Ectodermal cell (in vitro differentiated cells): ENCODE measurements around the gene CDK5RAP2.
"Not testable (repeated sequence)": the region's sequence is repeated elsewhere in the genome, so short reads cannot be mapped to it uniquely, and the experiment has no call there.

Experiments used
- H3K27ac ChIP-seq: 2 replicates; pipeline ENCODE4 v1.7.0; 2013; ENCODE audit warnings: mild to moderate bottlenecking, low read depth, low read length; ENCODE audit not compliant: insufficient read depth, poor library complexity, severe bottlenecking
- H3K27me3 ChIP-seq: 2 replicates; pipeline ENCODE4 v1.7.0; 2013; ENCODE audit warnings: mild to moderate bottlenecking, low read length; ENCODE audit not compliant: insufficient read depth, control insufficient read depth, poor library complexity, severe bottlenecking
- H3K36me3 ChIP-seq: one replicate; pipeline ENCODE4 v1.7.0; 2013; ENCODE audit warnings: low read length; ENCODE audit not compliant: control insufficient read depth, insufficient read depth
- H3K4me1 ChIP-seq: one replicate; pipeline ENCODE4 v1.7.0; 2013; ENCODE audit warnings: low read length; ENCODE audit not compliant: control insufficient read depth, insufficient read depth
- H3K4me3 ChIP-seq: 2 replicates; pipeline ENCODE4 v1.7.0; 2013; ENCODE audit warnings: low read depth, low read length, control low read depth; ENCODE audit not compliant: insufficient read depth
- H3K9me3 ChIP-seq: 2 replicates; pipeline ENCODE4 v1.7.0; 2013; ENCODE audit warnings: mild to moderate bottlenecking, low read length, moderate library complexity; ENCODE audit not compliant: control insufficient read depth
- WGBS, 2 experiments: methylation state at CpG; one replicate each; pipeline ENCODE4 v1.1.7; 2013; ENCODE audit warnings: missing lambda C conversion rate in 2 of 2; 5-methylcytosine and 5-hydroxymethylcytosine counted together

The CDK5RAP2 gene

DNA sequence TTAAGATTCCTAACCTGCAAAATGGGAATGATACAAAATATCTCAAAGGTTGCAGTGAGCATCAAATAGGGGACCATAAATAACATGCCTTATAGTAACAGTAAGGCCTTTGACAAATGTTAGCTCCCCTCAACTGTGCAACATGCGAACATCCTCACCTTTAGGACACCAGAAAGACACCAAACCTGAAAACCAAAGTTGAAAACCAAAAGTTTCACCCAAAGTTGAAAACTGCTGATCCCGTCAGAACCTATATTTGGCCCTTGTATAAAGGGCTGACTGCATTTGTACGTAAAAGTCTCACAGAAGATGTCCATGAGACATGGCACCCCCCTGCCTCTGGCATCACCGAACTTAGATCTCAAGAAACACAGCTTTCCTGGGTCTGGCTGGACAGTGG lies 12.1 kb downstream of the CDK5RAP2 start:
- Histone ChIP-seq H3K27ac (no peak overlapping the region), H3K36me3 (peaks cover 45% of the 10 kb centered on the region), H3K4me3 (no peak overlapping the region), H3K27me3 (no peaks in the 10 kb centered on the region), H3K4me1 (no peaks in the 10 kb centered on the region), H3K9me3 (no peaks in the 10 kb centered on the region)
- WGBS, 2 experiments: 91 to 94% methylated on average over 4 of the region's 4 CpGs

DNA sequence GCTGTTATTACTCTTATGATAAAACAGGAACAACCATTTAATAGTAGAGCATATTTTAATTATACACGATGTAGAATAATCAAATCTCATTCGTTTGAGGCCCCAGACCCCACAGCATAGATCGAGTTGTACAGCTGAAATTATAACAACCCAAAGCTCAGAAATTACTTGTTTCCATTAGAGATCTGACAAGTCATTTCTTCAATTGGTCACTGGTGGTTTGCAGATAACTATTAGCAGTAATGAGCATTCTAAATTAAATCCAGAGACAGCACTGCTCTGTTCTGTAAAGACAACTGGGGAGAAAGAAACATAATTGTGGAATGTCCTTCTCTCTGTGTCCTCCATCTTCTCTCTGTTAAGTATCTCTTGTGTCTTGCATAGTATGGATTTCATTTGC lies 12.9 kb downstream of the CDK5RAP2 start:
- H3K27ac ChIP-seq: no peak overlapping the region
- no peak overlapping the region for H3K4me3 ChIP-seq
- H3K9me3 ChIP-seq: no peaks in the 10 kb centered on the region
- 93 to 100% methylated on average over 3 of the region's 3 CpGs for WGBS, 2 experiments
- H3K4me1 ChIP-seq: no peaks in the 10 kb centered on the region
- peaks cover 45% of the 10 kb centered on the region for H3K36me3 ChIP-seq
- H3K27me3 ChIP-seq: no peaks in the 10 kb centered on the region

DNA sequence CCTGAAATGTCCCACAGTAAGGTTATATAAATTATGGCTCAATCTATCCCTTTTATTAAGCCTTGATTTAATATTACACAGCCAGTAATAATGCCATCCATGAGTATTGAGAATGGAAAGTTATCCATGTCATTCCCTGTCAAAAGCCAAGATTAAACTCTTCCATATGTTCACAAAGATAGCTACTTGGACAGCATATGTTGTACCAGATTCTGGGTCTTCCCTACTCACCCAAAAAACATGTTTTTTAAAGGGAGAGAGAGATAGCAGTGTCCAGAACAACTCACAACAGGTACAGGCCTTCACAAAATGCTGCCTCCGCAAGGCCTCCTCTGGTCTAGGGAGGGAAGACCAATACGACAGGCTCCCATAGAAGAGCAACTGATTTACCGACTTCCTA lies 15.4 kb downstream of the CDK5RAP2 start:
- Histone ChIP-seq H3K4me1 (no peaks in the 10 kb centered on the region), H3K4me3 (no peak overlapping the region), H3K9me3 (no peaks in the 10 kb centered on the region), H3K27me3 (no peaks in the 10 kb centered on the region), H3K36me3 (peaks cover 22% of the 10 kb centered on the region), H3K27ac (no peak overlapping the region)
- WGBS, 2 experiments: 96 to 97% methylated on average over 3 of the region's 3 CpGs

DNA sequence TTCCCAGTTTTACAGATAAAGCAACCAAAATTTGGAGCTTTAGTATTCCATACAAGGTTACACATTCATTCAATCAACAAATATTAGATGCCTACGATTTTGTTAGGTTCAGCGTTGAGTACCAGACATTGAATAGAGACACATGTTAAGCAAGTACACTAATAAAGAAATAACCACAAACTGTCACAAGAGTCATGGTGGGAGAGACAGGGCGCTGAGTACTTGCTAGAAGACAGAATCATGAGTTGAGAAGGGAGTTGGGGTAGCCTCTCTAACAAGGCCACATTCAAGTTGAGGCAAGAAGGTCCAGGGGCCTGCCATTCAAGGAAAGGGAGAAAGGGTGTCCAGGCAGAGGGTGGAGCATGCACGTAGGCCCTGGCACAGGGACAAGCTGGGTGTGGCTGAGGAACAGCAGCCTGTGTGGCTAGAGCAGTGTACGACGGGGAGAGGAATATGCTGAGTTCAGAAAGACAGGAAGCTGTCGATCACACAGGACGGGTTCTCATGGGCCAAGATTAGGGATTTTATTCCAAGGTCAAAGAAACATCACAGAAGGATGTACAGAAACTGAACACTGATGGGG lies 17.0 kb downstream of the CDK5RAP2 start:
- no peak overlapping the region for H3K27ac ChIP-seq
- H3K4me3 ChIP-seq: no peak overlapping the region
- H3K27me3 ChIP-seq: no peaks in the 10 kb centered on the region
- H3K9me3 ChIP-seq: no peaks in the 10 kb centered on the region
- 95 to 96% methylated on average over 8 of the region's 8 CpGs for WGBS, 2 experiments
- no peaks in the 10 kb centered on the region for H3K4me1 ChIP-seq
- peaks cover 6% of the 10 kb centered on the region for H3K36me3 ChIP-seq

DNA sequence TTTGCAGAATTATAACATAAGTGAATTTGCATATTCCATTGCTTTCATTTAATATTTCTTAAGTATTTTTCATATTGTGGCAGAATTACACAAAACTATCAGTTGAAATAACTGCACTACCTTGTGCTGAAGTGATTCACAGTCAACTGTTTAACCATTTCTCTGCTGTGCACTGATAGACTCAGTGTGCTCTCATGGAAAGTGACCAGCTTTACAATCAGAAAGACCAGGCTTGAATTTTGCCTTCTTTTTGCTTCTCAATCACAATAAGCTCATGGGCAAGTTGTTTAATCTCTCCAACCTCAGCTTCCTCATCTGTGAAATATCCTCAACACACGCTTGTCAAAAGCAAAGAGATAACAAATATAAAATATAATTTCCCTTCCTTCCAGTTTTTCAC lies 18.3 kb downstream of the CDK5RAP2 start:
- H3K4me1 ChIP-seq: no peaks in the 10 kb centered on the region
- peaks cover 4% of the 10 kb centered on the region for H3K36me3 ChIP-seq
- no peak overlapping the region for H3K4me3 ChIP-seq
- no peaks in the 10 kb centered on the region for H3K27me3 ChIP-seq
- 90 to 95% methylated on average over 1 of the region's 1 CpG for WGBS, 2 experiments
- H3K27ac ChIP-seq: no peak overlapping the region
- H3K9me3 ChIP-seq: no peaks in the 10 kb centered on the region

DNA sequence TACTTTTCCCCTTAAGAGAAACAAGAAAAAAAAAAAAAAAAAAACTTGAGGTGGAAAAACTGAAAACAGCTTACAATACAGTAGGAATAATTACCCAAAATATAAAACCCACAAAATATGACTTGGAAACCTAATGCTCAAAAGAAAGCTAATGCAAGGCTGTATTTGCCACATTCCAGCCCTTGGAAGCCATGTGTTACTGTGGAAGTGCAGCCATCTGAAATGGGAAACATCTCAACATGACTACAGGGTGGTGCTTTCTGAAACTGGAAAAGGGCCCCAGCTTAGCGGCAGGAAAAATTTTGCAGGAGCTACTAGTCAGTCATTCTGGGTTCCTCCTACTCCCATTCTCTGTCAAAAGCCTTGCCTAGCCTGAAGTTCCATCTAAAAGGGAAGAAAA lies 20.4 kb downstream of the CDK5RAP2 start:
- Histone ChIP-seq H3K4me1 (no peaks in the 10 kb centered on the region), H3K27me3 (no peaks in the 10 kb centered on the region), H3K36me3 (peaks cover 4% of the 10 kb centered on the region), H3K4me3 (no peak overlapping the region), H3K9me3 (no peaks in the 10 kb centered on the region), H3K27ac (no peak overlapping the region)
- WGBS, 2 experiments: 98 to 100% methylated on average over 1 of the region's 1 CpG

DNA sequence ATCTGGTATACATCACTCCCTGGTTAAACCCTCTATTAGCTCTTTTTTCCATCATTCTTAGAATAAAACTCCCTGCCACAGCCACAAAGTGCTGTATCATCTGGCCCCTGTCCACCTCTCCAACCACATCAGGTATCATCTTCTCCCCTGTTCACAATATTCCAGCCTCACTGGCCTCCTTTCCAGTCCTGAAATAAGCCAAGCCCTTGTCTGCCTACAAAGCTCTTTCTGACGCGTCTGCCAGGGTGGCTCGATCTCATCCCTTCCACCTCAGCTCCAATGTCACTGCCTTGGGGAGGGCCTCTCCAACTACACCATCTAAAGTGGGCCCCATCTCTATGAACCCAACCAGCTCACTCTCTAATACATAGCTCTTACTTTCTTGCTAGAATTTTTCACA lies 21.5 kb downstream of the CDK5RAP2 start:
- H3K9me3 ChIP-seq: no peaks in the 10 kb centered on the region
- H3K4me1 ChIP-seq: no peaks in the 10 kb centered on the region

GRCh38 chr9:120557205-120557604 lies 22.8 kb downstream of the CDK5RAP2 start:
- Histone ChIP-seq H3K4me1 (no peaks in the 10 kb centered on the region), H3K27ac (no peak overlapping the region), H3K27me3 (no peaks in the 10 kb centered on the region), H3K36me3 (no peaks in the 10 kb centered on the region), H3K4me3 (no peak overlapping the region), H3K9me3 (no peaks in the 10 kb centered on the region)
- 36 to 45% methylated on average over 2 of the region's 2 CpGs for WGBS, 2 experiments

More for the DNA sequence above, 21.5 kb downstream of the CDK5RAP2 start:
- H3K4me3 ChIP-seq: no peak overlapping the region
- WGBS, 2 experiments: 92 to 94% methylated on average over 3 of the region's 3 CpGs
- H3K27ac ChIP-seq: no peak overlapping the region
- no peaks in the 10 kb centered on the region for H3K27me3 ChIP-seq
- no peaks in the 10 kb centered on the region for H3K36me3 ChIP-seq

DNA sequence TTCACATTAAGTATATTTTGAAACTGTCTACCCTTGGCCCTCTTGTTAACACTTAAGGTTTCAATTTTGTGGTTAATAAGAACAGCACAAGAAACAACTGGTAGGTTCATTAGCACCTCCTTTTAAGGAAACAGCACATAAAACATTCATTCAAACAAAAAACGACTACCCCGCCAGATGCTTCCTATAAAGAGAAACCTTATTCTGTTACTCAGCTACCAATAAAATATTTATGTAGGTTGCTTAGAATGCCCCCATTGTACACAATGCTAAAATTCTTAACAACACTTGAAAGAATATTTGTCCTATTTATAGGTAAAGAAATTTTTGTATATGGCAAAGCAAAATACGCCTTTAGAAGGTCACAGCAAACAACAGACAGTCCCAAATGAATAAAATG lies 23.2 kb downstream of the CDK5RAP2 start:
- WGBS, 2 experiments: 82 to 96% methylated on average over 1 to 3 of the region's 3 CpGs
- Histone ChIP-seq H3K4me3 (no peak overlapping the region), H3K36me3 (no peaks in the 10 kb centered on the region), H3K27ac (no peak overlapping the region), H3K27me3 (no peaks in the 10 kb centered on the region), H3K9me3 (no peaks in the 10 kb centered on the region), H3K4me1 (no peaks in the 10 kb centered on the region)

GRCh38 chr9:120555839-120556238 lies 24.1 kb downstream of the CDK5RAP2 start:
- WGBS, 2 experiments: 100% methylated on average over 2 to 3 of the region's 4 CpGs
- no peaks in the 10 kb centered on the region for H3K36me3 ChIP-seq

DNA sequence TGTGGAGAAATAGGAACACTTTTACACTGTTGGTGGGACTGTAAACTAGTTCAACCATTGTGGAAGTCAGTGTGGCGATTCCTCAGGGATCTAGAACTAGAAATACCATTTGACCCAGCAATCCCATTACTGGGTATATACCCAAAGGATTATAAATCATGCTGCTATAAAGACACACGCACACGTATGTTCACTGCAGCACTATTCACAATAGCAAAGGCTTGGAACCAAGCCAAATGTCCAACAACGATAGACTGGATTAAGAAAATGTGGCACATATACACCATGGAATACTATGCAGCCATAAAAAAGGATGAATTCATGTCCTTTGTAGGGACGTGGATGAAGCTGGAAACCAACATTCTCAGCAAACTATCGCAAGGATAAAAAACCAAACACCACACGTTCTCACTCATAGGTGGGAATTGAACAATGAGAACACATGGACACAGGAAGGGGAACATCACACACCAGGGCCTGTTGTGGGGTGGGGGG lies 27.7 kb downstream of the CDK5RAP2 start:
- not testable (repeated sequence) for H3K9me3 ChIP-seq, H3K27ac ChIP-seq, H3K36me3 ChIP-seq, H3K4me3 ChIP-seq, H3K27me3 ChIP-seq, H3K4me1 ChIP-seq
- WGBS, 2 experiments: 94 to 95% methylated on average over 3 to 5 of the region's 7 CpGs

More at GRCh38 chr9:120555839-120556238, 24.1 kb downstream of the CDK5RAP2 start:
- no peak overlapping the region for H3K4me3 ChIP-seq
- no peaks in the 10 kb centered on the region for H3K27me3 ChIP-seq
- no peak overlapping the region for H3K27ac ChIP-seq
- H3K9me3 ChIP-seq: no peaks in the 10 kb centered on the region
- no peaks in the 10 kb centered on the region for H3K4me1 ChIP-seq
